ENCODE measurements around the gene COA7.

COA7 gene

DNA sequence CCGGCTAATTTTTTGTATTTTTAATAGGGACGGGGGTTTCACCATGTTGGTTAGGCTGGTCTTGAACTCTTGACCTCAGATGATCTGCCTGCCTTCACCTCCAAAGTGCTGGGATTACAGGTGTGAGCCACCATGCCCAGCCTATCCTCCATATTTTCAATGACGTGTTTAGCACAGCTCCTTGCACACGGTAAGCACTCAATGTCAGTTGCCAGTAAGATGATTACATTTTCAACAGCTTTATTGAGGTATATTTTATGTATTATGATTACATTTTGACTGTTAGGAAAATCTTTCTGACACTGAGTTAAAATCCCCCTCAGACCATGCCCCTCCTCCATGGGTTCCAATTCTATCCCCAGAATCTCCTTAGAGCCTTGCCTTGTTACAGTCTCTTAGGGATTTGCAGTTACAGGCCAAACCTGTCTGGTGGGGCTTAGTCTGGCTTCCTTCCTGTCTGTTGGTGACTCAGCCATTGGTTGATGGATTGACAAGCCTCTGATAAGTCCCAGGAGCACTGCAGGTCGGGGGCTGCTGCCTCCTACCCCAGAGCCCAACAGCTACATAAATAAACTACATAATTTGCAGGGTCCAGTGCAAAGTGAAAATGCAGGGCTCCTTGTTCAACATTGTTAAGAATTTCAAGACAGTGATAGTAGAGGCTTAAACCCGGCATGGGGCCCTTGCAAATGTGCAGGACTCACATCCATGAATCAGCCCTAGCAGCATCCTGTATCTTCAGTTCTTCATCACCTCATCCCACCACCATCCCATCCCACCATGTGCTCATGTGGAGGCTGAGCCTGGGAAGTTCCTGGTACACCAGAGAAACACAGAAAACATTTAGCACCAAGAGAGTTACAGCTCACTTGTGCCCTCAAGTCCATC is 23.4 kb downstream of the COA7 start:
- TF ChIP-seq, protein P1, sequence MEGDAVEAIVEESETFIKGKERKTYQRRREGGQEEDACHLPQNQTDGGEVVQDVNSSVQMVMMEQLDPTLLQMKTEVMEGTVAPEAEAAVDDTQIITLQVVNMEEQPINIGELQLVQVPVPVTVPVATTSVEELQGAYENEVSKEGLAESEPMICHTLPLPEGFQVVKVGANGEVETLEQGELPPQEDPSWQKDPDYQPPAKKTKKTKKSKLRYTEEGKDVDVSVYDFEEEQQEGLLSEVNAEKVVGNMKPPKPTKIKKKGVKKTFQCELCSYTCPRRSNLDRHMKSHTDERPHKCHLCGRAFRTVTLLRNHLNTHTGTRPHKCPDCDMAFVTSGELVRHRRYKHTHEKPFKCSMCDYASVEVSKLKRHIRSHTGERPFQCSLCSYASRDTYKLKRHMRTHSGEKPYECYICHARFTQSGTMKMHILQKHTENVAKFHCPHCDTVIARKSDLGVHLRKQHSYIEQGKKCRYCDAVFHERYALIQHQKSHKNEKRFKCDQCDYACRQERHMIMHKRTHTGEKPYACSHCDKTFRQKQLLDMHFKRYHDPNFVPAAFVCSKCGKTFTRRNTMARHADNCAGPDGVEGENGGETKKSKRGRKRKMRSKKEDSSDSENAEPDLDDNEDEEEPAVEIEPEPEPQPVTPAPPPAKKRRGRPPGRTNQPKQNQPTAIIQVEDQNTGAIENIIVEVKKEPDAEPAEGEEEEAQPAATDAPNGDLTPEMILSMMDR (IDR thresholded peaks at IDR 0.05; ENCODE audit: low read depth, low read length): no peak
- H3K4me3 ChIP-seq (ENCODE audit: low read depth, low read length): no peak overlapping the region

GRCh38 chr1:52673513-52673912 is 24.6 kb downstream of the COA7 start:
- TF ChIP-seq, protein P1 (IDR thresholded peaks at IDR 0.05; ENCODE audit: low read depth, low read length): no peak
- no peak overlapping the region for H3K4me3 ChIP-seq (ENCODE audit: low read depth, low read length)

GRCh38 chr1:52672946-52673345 is 25.2 kb downstream of the COA7 start:
- no peak overlapping the region for H3K4me3 ChIP-seq (ENCODE audit: low read depth, low read length)
- TF ChIP-seq, protein P1 (IDR thresholded peaks at IDR 0.05; ENCODE audit: low read depth, low read length): no peak

GRCh38 chr1:52670604-52671003 is 27.5 kb downstream of the COA7 start:
- H3K4me3 ChIP-seq (ENCODE audit: low read depth, low read length): no peak overlapping the region
- TF ChIP-seq, protein P1 (IDR thresholded peaks at IDR 0.05; ENCODE audit: low read depth, low read length): no peak

GRCh38 chr1:52669696-52670095 is 28.5 kb downstream of the COA7 start:
- no peak overlapping the region for H3K4me3 ChIP-seq (ENCODE audit: low read depth, low read length)
- TF ChIP-seq, protein P1 (IDR thresholded peaks at IDR 0.05; ENCODE audit: low read depth, low read length): no peak

GRCh38 chr1:52668711-52669110 is 29.4 kb downstream of the COA7 start:
- no peak overlapping the region for H3K4me3 ChIP-seq (ENCODE audit: low read depth, low read length)
- TF ChIP-seq, protein P1 (IDR thresholded peaks at IDR 0.05; ENCODE audit: low read depth, low read length): no peak

GRCh38 chr1:52667984-52668383 is 30.2 kb downstream of the COA7 start:
- TF ChIP-seq, protein P1 (IDR thresholded peaks at IDR 0.05; ENCODE audit: low read depth, low read length): no peak
- no peak overlapping the region for H3K4me3 ChIP-seq (ENCODE audit: low read depth, low read length)

All from WI38 (cell line).